Loucy (cell line): ENCODE results near the gene APOE.

Experiments
- EZH2phosphoT487 ChIP-seq: fragments of 200-600 bp; IDR thresholded peaks from 2 replicates; pipeline ENCODE4 v1.6.1; 2018; ENCODE audit warnings: antibody characterized with exemption, mild to moderate bottlenecking, moderate library complexity, borderline replicate concordance
- TF ChIP-seq, protein P1 (sequence below): fragments of 200-600 bp; sonication (generic); conservative IDR thresholded peaks from 2 replicates; pipeline ENCODE4 v1.5.1; 2014; ENCODE audit warnings: mild to moderate bottlenecking, antibody characterized with exemption, low read length

DNA sequence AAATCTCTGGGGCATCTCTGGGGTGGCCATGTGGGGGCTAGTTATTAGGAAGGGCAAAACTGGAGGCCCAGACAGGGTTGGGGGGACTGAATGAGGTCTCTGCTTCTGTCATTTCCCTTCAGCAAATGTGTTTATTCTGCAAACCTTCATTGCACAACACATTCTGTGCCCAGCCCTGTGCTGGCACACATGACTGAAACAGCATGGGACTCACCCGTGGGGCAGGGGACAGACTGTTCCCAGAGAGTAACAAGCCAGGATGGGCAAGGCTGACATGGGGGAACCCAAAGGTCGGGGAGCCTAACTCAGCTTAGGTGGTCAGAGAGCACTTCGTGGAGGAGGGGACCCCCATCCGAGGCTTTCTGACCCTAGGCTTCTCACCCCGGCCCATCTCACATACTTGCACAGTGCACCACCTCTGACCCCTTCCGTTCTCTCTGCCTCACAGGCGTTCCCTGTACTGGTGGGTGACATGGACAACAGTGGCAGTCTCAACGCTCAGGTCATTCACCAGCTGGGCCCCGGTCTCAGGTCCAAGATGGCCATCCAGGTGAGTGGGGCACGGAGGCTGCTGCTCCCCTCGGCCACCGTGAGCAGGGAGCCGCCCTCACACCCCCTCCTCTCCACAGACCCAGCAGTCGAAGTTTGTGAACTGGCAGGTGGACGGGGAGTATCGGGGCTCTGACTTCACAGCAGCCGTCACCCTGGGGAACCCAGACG is 12.1 kb upstream of the APOE start:
- TF ChIP-seq EZH2phosphoT487 = no peak
- TF ChIP-seq, protein P1, sequence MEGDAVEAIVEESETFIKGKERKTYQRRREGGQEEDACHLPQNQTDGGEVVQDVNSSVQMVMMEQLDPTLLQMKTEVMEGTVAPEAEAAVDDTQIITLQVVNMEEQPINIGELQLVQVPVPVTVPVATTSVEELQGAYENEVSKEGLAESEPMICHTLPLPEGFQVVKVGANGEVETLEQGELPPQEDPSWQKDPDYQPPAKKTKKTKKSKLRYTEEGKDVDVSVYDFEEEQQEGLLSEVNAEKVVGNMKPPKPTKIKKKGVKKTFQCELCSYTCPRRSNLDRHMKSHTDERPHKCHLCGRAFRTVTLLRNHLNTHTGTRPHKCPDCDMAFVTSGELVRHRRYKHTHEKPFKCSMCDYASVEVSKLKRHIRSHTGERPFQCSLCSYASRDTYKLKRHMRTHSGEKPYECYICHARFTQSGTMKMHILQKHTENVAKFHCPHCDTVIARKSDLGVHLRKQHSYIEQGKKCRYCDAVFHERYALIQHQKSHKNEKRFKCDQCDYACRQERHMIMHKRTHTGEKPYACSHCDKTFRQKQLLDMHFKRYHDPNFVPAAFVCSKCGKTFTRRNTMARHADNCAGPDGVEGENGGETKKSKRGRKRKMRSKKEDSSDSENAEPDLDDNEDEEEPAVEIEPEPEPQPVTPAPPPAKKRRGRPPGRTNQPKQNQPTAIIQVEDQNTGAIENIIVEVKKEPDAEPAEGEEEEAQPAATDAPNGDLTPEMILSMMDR = no peak
